Myocyte (in vitro differentiated cells): ENCODE results near the gene OSBPL9. TPM values are rescaled to one million over a fixed set of nuclear protein-coding genes. Genes with fewer than 3 reads are reported as not detected.
"Not testable (repeated sequence)": the region's sequence is repeated elsewhere in the genome, so short reads cannot be mapped to it uniquely, and the experiment has no call there.

Experiments used
- DNase-seq: peaks from one replicate; pipeline ENCODE4 v3.0.0-alpha.2; 2012; ENCODE audit warnings: low read depth
- total RNA-seq: library from RNA; depleted of rRNA; stranded (reverse); fragments of >200 nt; gene quantifications from 2 replicates; pipeline ENCODE4 v1.2.3, GENCODE V29; 2014

The OSBPL9 gene
- total RNA-seq, 1 donor from 2014 or later, result 31.7 TPM

- peak; percentile 28 for DNase-seq
These were observed 47.7 kb downstream of the OSBPL9 start for GRCh38 chr1:51664421-51665240.

GRCh38 chr1:51666478-51666877 lies 49.6 kb downstream of the OSBPL9 start:
- DNase-seq, result peak; percentile 34

- DNase-seq, result no peak
These were observed 50.7 kb downstream of the OSBPL9 start for GRCh38 chr1:51667561-51667960.

GRCh38 chr1:51669272-51669671 lies 52.4 kb downstream of the OSBPL9 start:
- no peak for DNase-seq

GRCh38 chr1:51669816-51670215 lies 52.9 kb downstream of the OSBPL9 start:
- DNase-seq, result no peak

GRCh38 chr1:51671527-51672325 lies 54.8 kb downstream of the OSBPL9 start:
- peak; percentile 34 for DNase-seq

- DNase-seq, result no peak
These were observed 56.4 kb downstream of the OSBPL9 start for GRCh38 chr1:51673279-51673678.

- DNase-seq, result no peak
These were observed 58.4 kb downstream of the OSBPL9 start for GRCh38 chr1:51675177-51675780.

GRCh38 chr1:51679435-51679834 lies 62.5 kb downstream of the OSBPL9 start:
- no peak for DNase-seq

- no peak for DNase-seq
These were observed 67.9 kb downstream of the OSBPL9 start for GRCh38 chr1:51684776-51685175.

GRCh38 chr1:51686450-51686849 lies 69.6 kb downstream of the OSBPL9 start:
- DNase-seq, result no peak

- DNase-seq, result no peak
These were observed 72.2 kb downstream of the OSBPL9 start for GRCh38 chr1:51689075-51689440.

- DNase-seq, result no peak
These were observed 72.8 kb downstream of the OSBPL9 start for GRCh38 chr1:51689643-51690042.

GRCh38 chr1:51690285-51690961 lies 73.5 kb downstream of the OSBPL9 start:
- DNase-seq, result no peak

GRCh38 chr1:51691920-51692319 lies 75.0 kb downstream of the OSBPL9 start:
- DNase-seq, result no peak

GRCh38 chr1:51693419-51694155 lies 76.7 kb downstream of the OSBPL9 start:
- peak; percentile 17 for DNase-seq

GRCh38 chr1:51697166-51697565 lies 80.3 kb downstream of the OSBPL9 start:
- DNase-seq, result no peak

GRCh38 chr1:51699391-51699790 lies 82.5 kb downstream of the OSBPL9 start:
- no peak for DNase-seq

GRCh38 chr1:51701782-51702181 lies 84.9 kb downstream of the OSBPL9 start:
- not testable (repeated sequence) for DNase-seq

GRCh38 chr1:51702220-51702619 lies 85.3 kb downstream of the OSBPL9 start:
- DNase-seq, result not testable (repeated sequence)

- no peak for DNase-seq
These were observed 88.1 kb downstream of the OSBPL9 start for GRCh38 chr1:51705035-51705434.
